ENCODE data around the gene CCDC158. TPM values are rescaled to one million over a fixed set of nuclear protein-coding genes. Genes with fewer than 3 reads are reported as not detected.

CCDC158 gene
- polyA plus RNA-seq, 3 donors: not detected

GRCh38 chr4:76298227-76298626 is 122.7 kb downstream of the CCDC158 start:
- Mint-ChIP-seq H3K4me1 (peaks cover 63% of the 10 kb centered on the region), H3K9me3 (peaks cover 0 to 20% (median 7%) of the 10 kb centered on the region in 7 donors), H3K27ac (no peak overlapping the region), H3K4me3 (no peak overlapping the region), H3K27me3 (ENCODE audit: low read depth in 3 of 3) (no peaks in the 10 kb centered on the region), H3K36me3 (peaks cover 0 to 4% of the 10 kb centered on the region in 2 donors)
- Histone ChIP-seq H3K4me1 (ENCODE audit: control insufficient read depth in 1 of 2, insufficient read depth in 2 of 2, low read length in 2 of 2) (peaks cover 49 to 52% of the 10 kb centered on the region in 2 donors), H3K9ac (ENCODE audit: insufficient read depth, low read length, poor library complexity, severe bottlenecking) (no peak overlapping the region), H2AFZ (ENCODE audit: insufficient read depth, low read depth, low read length, poor library complexity, severe bottlenecking) (no peak overlapping the region), H3K27ac (ENCODE audit: low read depth in 1 of 2, low read length in 2 of 2) (no peak overlapping the region), H4K20me1 (ENCODE audit: insufficient read depth, low read length) (no peaks in the 10 kb centered on the region), H3K4me3 (replicated peaks in 1 of 3; ENCODE audit: low read depth in 2 of 3, low read length in 3 of 3) (no peak overlapping the region), H3K27me3 (ENCODE audit: control insufficient read depth in 2 of 2, insufficient read depth in 2 of 2, low read length in 2 of 2) (no peaks in the 10 kb centered on the region), H3K4me2 (replicated peaks; ENCODE audit: extremely low read depth, low read length, poor library complexity, severe bottlenecking) (no peak overlapping the region), H3K36me3 (replicated peaks in 1 of 2; ENCODE audit: control insufficient read depth in 1 of 2, insufficient read depth in 2 of 2, low read length in 2 of 2) (no peaks in the 10 kb centered on the region), H3K9me3 (replicated peaks in 1 of 2; ENCODE audit: control insufficient read depth in 1 of 2, insufficient read depth in 1 of 2, low read length in 2 of 2) (peaks cover 3 to 5% of the 10 kb centered on the region in 2 donors), H3K79me2 (ENCODE audit: insufficient read depth, low read length) (no peaks in the 10 kb centered on the region)
- no peak for DNase-seq
- intact Hi-C loops (cut with micrococcal nuclease): no loop called here
- TF ChIP-seq CTCF (IDR thresholded peaks at IDR 0.05): no peak

GRCh38 chr4:76296286-76296820 is 124.6 kb downstream of the CCDC158 start:
- H3K4me1 ChIP-seq (ENCODE audit: control insufficient read depth in 1 of 2, insufficient read depth in 2 of 2, low read length in 2 of 2): peaks cover 30 to 34% of the 10 kb centered on the region in 2 donors
- WGBS (ENCODE audit: insufficient coverage): 70% methylated on average over 3 of the region's 3 CpGs
- no peak for TF ChIP-seq CTCF (IDR thresholded peaks at IDR 0.05)

More at GRCh38 chr4:76296286-76296820, 124.6 kb downstream of the CCDC158 start:
- H2AFZ ChIP-seq (ENCODE audit: insufficient read depth, low read depth, low read length, poor library complexity, severe bottlenecking): no peak overlapping the region
- no peak overlapping the region for H3K27ac Mint-ChIP-seq
- intact Hi-C loops (cut with micrococcal nuclease): no loop called here
- no peaks in the 10 kb centered on the region for H3K27me3 ChIP-seq (ENCODE audit: control insufficient read depth in 2 of 2, insufficient read depth in 2 of 2, low read length in 2 of 2)
- H3K79me2 ChIP-seq (ENCODE audit: insufficient read depth, low read length): no peaks in the 10 kb centered on the region
- H3K27ac ChIP-seq (ENCODE audit: low read depth in 1 of 2, low read length in 2 of 2): no peak overlapping the region
- H3K9me3 Mint-ChIP-seq: peaks cover 0 to 20% (median 7%) of the 10 kb centered on the region in 7 donors
- H3K4me3 Mint-ChIP-seq: no peak overlapping the region
- H3K4me2 ChIP-seq (replicated peaks; ENCODE audit: extremely low read depth, low read length, poor library complexity, severe bottlenecking): no peak overlapping the region
- peaks cover 0 to 4% of the 10 kb centered on the region in 2 donors for H3K36me3 Mint-ChIP-seq
- peak in 2 of 3 donors; percentile 14 to 48 for DNase-seq
- H3K36me3 ChIP-seq (replicated peaks in 1 of 2; ENCODE audit: control insufficient read depth in 1 of 2, insufficient read depth in 2 of 2, low read length in 2 of 2): no peaks in the 10 kb centered on the region
- H3K9me3 ChIP-seq (replicated peaks in 1 of 2; ENCODE audit: control insufficient read depth in 1 of 2, insufficient read depth in 1 of 2, low read length in 2 of 2): peaks cover 3 to 5% of the 10 kb centered on the region in 2 donors
- H3K9ac ChIP-seq (ENCODE audit: insufficient read depth, low read length, poor library complexity, severe bottlenecking): no peak overlapping the region
- peaks cover 0 to 1% (median 0%) of the 10 kb centered on the region in 3 donors for H3K27me3 Mint-ChIP-seq (ENCODE audit: low read depth in 3 of 3)
- no peak overlapping the region for H3K4me3 ChIP-seq (replicated peaks in 1 of 3; ENCODE audit: low read depth in 2 of 3, low read length in 3 of 3)
- peaks cover 53% of the 10 kb centered on the region for H3K4me1 Mint-ChIP-seq
- no peaks in the 10 kb centered on the region for H4K20me1 ChIP-seq (ENCODE audit: insufficient read depth, low read length)
